Neural crest cell (in vitro differentiated cells): ENCODE data around the gene SYNGAP1. TPM values are rescaled to one million over a fixed set of nuclear protein-coding genes. Genes with fewer than 3 reads are reported as not detected.

ENCODE experiments used
- DNase-seq: peaks from one replicate; pipeline ENCODE4 v3.0.0; 2021; ENCODE audit warnings: low read depth, mixed read lengths, low spot score
- H3K27ac Mint-ChIP-seq: one replicate; pipeline ENCODE4 v1.8.0; 2021; ENCODE audit warnings: mild to moderate bottlenecking, mixed read lengths; ENCODE audit not compliant: unreplicated experiment
- H3K27me3 Mint-ChIP-seq: 2 replicates; pipeline ENCODE4 v1.8.0; 2021; ENCODE audit warnings: low read depth, mild to moderate bottlenecking, mixed read lengths
- H3K36me3 Mint-ChIP-seq: 2 replicates; pipeline ENCODE4 v1.8.0; 2021; ENCODE audit warnings: low read depth, mild to moderate bottlenecking, mixed read lengths
- H3K4me1 Mint-ChIP-seq: 2 replicates; pipeline ENCODE4 v1.8.0; 2021; ENCODE audit warnings: mixed read lengths
- H3K4me3 Mint-ChIP-seq: one replicate; pipeline ENCODE4 v1.8.0; 2021; ENCODE audit warnings: mild to moderate bottlenecking, mixed read lengths
- H3K9me3 Mint-ChIP-seq: 2 replicates; pipeline ENCODE4 v1.8.0; 2021; ENCODE audit warnings: mixed read lengths
- CTCF ChIP-seq: fragments of 200-600 bp; sonication (generic); conservative IDR thresholded peaks from 2 replicates; pipeline ENCODE4 v1.5.0; 2021; ENCODE audit warnings: antibody characterized with exemption, mild to moderate bottlenecking
- microRNA-seq: library from miRNA; unstranded; fragments of <30 nt; microRNA quantifications from one replicate; pipeline ENCODE4, GENCODE V29; 2020
- total RNA-seq: library from RNA; stranded (reverse); gene quantifications from 2 replicates; pipeline ENCODE4 v1.2.1, GENCODE V29; 2021

SYNGAP1 gene
- total RNA-seq, 1 donor from 2014 or later, result 72.4 TPM

- no peak for DNase-seq
- H3K27ac Mint-ChIP-seq, result no peak overlapping the region
- TF ChIP-seq CTCF, result no peak
- H3K36me3 Mint-ChIP-seq, result peaks cover 3% of the 10 kb centered on the region
- no peaks in the 10 kb centered on the region for H3K9me3 Mint-ChIP-seq
- peaks cover 13% of the 10 kb centered on the region for H3K27me3 Mint-ChIP-seq
- no peaks in the 10 kb centered on the region for H3K4me1 Mint-ChIP-seq
- no peak overlapping the region for H3K4me3 Mint-ChIP-seq
These were observed 70.8 kb downstream of the SYNGAP1 start for GRCh38 chr6:33490621-33491020.

GRCh38 chr6:33492093-33492492, 72.2 kb downstream of the SYNGAP1 start:
- Mint-ChIP-seq H3K27me3 (peaks cover 9% of the 10 kb centered on the region), H3K4me1 (no peaks in the 10 kb centered on the region), H3K9me3 (no peaks in the 10 kb centered on the region), H3K4me3 (no peak overlapping the region), H3K36me3 (no peaks in the 10 kb centered on the region), H3K27ac (no peak overlapping the region)
- no peak for DNase-seq
- no peak for TF ChIP-seq CTCF

- TF ChIP-seq CTCF, result no peak
- no peaks in the 10 kb centered on the region for H3K9me3 Mint-ChIP-seq
- no peaks in the 10 kb centered on the region for H3K27me3 Mint-ChIP-seq
- DNase-seq, result no peak
- no peaks in the 10 kb centered on the region for H3K36me3 Mint-ChIP-seq
- H3K27ac Mint-ChIP-seq, result no peak overlapping the region
- H3K4me3 Mint-ChIP-seq, result no peak overlapping the region
- no peaks in the 10 kb centered on the region for H3K4me1 Mint-ChIP-seq
These were observed 77.3 kb downstream of the SYNGAP1 start for GRCh38 chr6:33497157-33497556.

- Mint-ChIP-seq H3K4me1 (peaks cover 10% of the 10 kb centered on the region), H3K27me3 (no peaks in the 10 kb centered on the region), H3K9me3 (peaks cover 3% of the 10 kb centered on the region), H3K27ac (no peak overlapping the region), H3K4me3 (no peak overlapping the region), H3K36me3 (no peaks in the 10 kb centered on the region)
- no peak for DNase-seq
- no peak for TF ChIP-seq CTCF
These were observed 82.6 kb downstream of the SYNGAP1 start for GRCh38 chr6:33502486-33502885.

GRCh38 chr6:33504486-33504885, 84.6 kb downstream of the SYNGAP1 start:
- H3K27me3 Mint-ChIP-seq, result no peaks in the 10 kb centered on the region
- TF ChIP-seq CTCF, result no peak
- peaks cover 3% of the 10 kb centered on the region for H3K9me3 Mint-ChIP-seq
- H3K36me3 Mint-ChIP-seq, result no peaks in the 10 kb centered on the region
- no peak overlapping the region for H3K27ac Mint-ChIP-seq
- H3K4me3 Mint-ChIP-seq, result no peak overlapping the region
- DNase-seq, result no peak
- peaks cover 10% of the 10 kb centered on the region for H3K4me1 Mint-ChIP-seq

Small RNA genes lying within 50 kb of the gene (microRNA-seq; reads per million reads assigned to microRNA genes)
- 4.1 reads per million for gene MIR5004

Other genes starting within 250 kb of the SYNGAP1 start
- 4.2 and 5.9 TPM in 2 replicates for gene COL11A2, start 227.6 kb upstream of the SYNGAP1 start, total RNA-seq
- gene RXRB, start 219.4 kb upstream of the SYNGAP1 start, total RNA-seq, result 31.8 and 33.1 TPM in 2 replicates
- gene SLC39A7, start 219.2 kb upstream of the SYNGAP1 start, total RNA-seq, result 95.7 and 103 TPM in 2 replicates
- gene HSD17B8, start 215.4 kb upstream of the SYNGAP1 start, total RNA-seq, result 3.3 and 4.4 TPM in 2 replicates
- 61.2 and 61.7 TPM in 2 replicates for gene RING1, start 211.6 kb upstream of the SYNGAP1 start, total RNA-seq
- gene VPS52, start 148.2 kb upstream of the SYNGAP1 start, total RNA-seq, result 53.2 and 57.3 TPM in 2 replicates
- 2,299 and 2,407 TPM in 2 replicates for gene RPS18, start 148.0 kb upstream of the SYNGAP1 start, total RNA-seq
- gene B3GALT4, start 142.9 kb upstream of the SYNGAP1 start, total RNA-seq, result 2.0 and 2.8 TPM in 2 replicates
- 54.5 and 60.6 TPM in 2 replicates for gene WDR46, start 130.8 kb upstream of the SYNGAP1 start, total RNA-seq
- gene PFDN6, start 130.5 kb upstream of the SYNGAP1 start, total RNA-seq, result 54.9 and 61.4 TPM in 2 replicates
- 51.9 and 56.0 TPM in 2 replicates for gene RGL2, start 121.1 kb upstream of the SYNGAP1 start, total RNA-seq
- gene TAPBP, start 106.0 kb upstream of the SYNGAP1 start, total RNA-seq, result 15.4 and 16.2 TPM in 2 replicates
- 23.0 and 23.4 TPM in 2 replicates for gene ZBTB22, start 102.3 kb upstream of the SYNGAP1 start, total RNA-seq
- gene DAXX, start 97.1 kb upstream of the SYNGAP1 start, total RNA-seq, result 85.0 and 88.2 TPM in 2 replicates
- 123 and 124 TPM in 2 replicates for gene KIFC1, start 28.2 kb upstream of the SYNGAP1 start, total RNA-seq
- gene PHF1, start 9.1 kb upstream of the SYNGAP1 start, total RNA-seq, result 63.5 and 70.5 TPM in 2 replicates
- 319 and 326 TPM in 2 replicates for gene CUTA, start 2.0 kb upstream of the SYNGAP1 start, total RNA-seq
- gene ZBTB9, start 34.5 kb downstream of the SYNGAP1 start, total RNA-seq, result 18.4 and 21.1 TPM in 2 replicates
- 29.9 and 32.9 TPM in 2 replicates for gene BAK1, start 160.2 kb downstream of the SYNGAP1 start, total RNA-seq
- 16.0 TPM in 2 replicates for gene ITPR3, start 201.3 kb downstream of the SYNGAP1 start, total RNA-seq